ENCODE results near the gene STRN4. TPM values are rescaled to one million over a fixed set of nuclear protein-coding genes. Genes with fewer than 3 reads are reported as not detected.

STRN4 gene
- total RNA-seq, 1 experiment from 2014 or later = 151 TPM

GRCh38 chr19:46722421-46723022 is 23.7 kb downstream of the STRN4 start:
- Mint-ChIP-seq H3K4me3 (ENCODE audit: low read depth, unreplicated experiment) (no peak overlapping the region), H3K9me3 (ENCODE audit: low read depth, unreplicated experiment) (no peaks in the 10 kb centered on the region), H3K4me1 (ENCODE audit: low read depth, unreplicated experiment) (peaks cover 15% of the 10 kb centered on the region), H3K27ac (ENCODE audit: unreplicated experiment) (no peak overlapping the region), H3K36me3 (ENCODE audit: insufficient read depth, unreplicated experiment) (peaks cover 79% of the 10 kb centered on the region), H3K27me3 (ENCODE audit: unreplicated experiment) (no peaks in the 10 kb centered on the region)
- CTCF ChIA-PET = interaction anchor here (1.1 kb wide), 1 partner anchor 8 kb away, joined by 5 read pairs; no protein-coding TSS in a partner anchor
- TF ChIP-seq CTCF (IDR thresholded peaks at IDR 0.05; ENCODE audit: unreplicated experiment) = no peak
- DNase-seq = no peak
- BruUV-seq (replicated peaks) = no TSS peak
- intact Hi-C loops (cut with micrococcal nuclease; ENCODE audit: unreplicated experiment) = no loop called here

GRCh38 chr19:46722004-46722380 is 24.3 kb downstream of the STRN4 start:
- no peaks in the 10 kb centered on the region for H3K9me3 Mint-ChIP-seq (ENCODE audit: low read depth, unreplicated experiment)
- DNase-seq = no peak
- H3K4me3 Mint-ChIP-seq (ENCODE audit: low read depth, unreplicated experiment) = no peak overlapping the region
- intact Hi-C loops (cut with micrococcal nuclease; ENCODE audit: unreplicated experiment) = no loop called here
- H3K27ac Mint-ChIP-seq (ENCODE audit: unreplicated experiment) = no peak overlapping the region
- CTCF ChIA-PET = no interaction called here
- H3K4me1 Mint-ChIP-seq (ENCODE audit: low read depth, unreplicated experiment) = peaks cover 18% of the 10 kb centered on the region
- BruUV-seq (replicated peaks) = no TSS peak
- H3K36me3 Mint-ChIP-seq (ENCODE audit: insufficient read depth, unreplicated experiment) = peaks cover 79% of the 10 kb centered on the region
- TF ChIP-seq CTCF (IDR thresholded peaks at IDR 0.05; ENCODE audit: unreplicated experiment) = no peak
- no peaks in the 10 kb centered on the region for H3K27me3 Mint-ChIP-seq (ENCODE audit: unreplicated experiment)

- DNase-seq = no peak
- peak; percentile 37 for TF ChIP-seq CTCF (IDR thresholded peaks at IDR 0.05; ENCODE audit: unreplicated experiment)
- CTCF ChIA-PET = no interaction called here
- Mint-ChIP-seq H3K9me3 (ENCODE audit: low read depth, unreplicated experiment) (no peaks in the 10 kb centered on the region), H3K27me3 (ENCODE audit: unreplicated experiment) (no peaks in the 10 kb centered on the region), H3K4me3 (ENCODE audit: low read depth, unreplicated experiment) (no peak overlapping the region), H3K27ac (ENCODE audit: unreplicated experiment) (no peak overlapping the region), H3K36me3 (ENCODE audit: insufficient read depth, unreplicated experiment) (peaks cover 79% of the 10 kb centered on the region), H3K4me1 (ENCODE audit: low read depth, unreplicated experiment) (peaks cover 18% of the 10 kb centered on the region)
- intact Hi-C loops (cut with micrococcal nuclease; ENCODE audit: unreplicated experiment) = no loop called here
- BruUV-seq (replicated peaks) = no TSS peak
These were observed 24.8 kb downstream of the STRN4 start for GRCh38 chr19:46721269-46722003.

GRCh38 chr19:46720503-46721239 is 25.6 kb downstream of the STRN4 start:
- H3K4me1 Mint-ChIP-seq (ENCODE audit: low read depth, unreplicated experiment) = peaks cover 18% of the 10 kb centered on the region
- CTCF ChIA-PET = no interaction called here

More at GRCh38 chr19:46720503-46721239, 25.6 kb downstream of the STRN4 start:
- Mint-ChIP-seq H3K9me3 (ENCODE audit: low read depth, unreplicated experiment) (no peaks in the 10 kb centered on the region), H3K27ac (ENCODE audit: unreplicated experiment) (no peak overlapping the region), H3K27me3 (ENCODE audit: unreplicated experiment) (no peaks in the 10 kb centered on the region), H3K4me3 (ENCODE audit: low read depth, unreplicated experiment) (no peak overlapping the region), H3K36me3 (ENCODE audit: insufficient read depth, unreplicated experiment) (peaks cover 79% of the 10 kb centered on the region)
- intact Hi-C loops (cut with micrococcal nuclease; ENCODE audit: unreplicated experiment) = no loop called here
- BruUV-seq (replicated peaks) = no TSS peak
- no peak for DNase-seq
- no peak for TF ChIP-seq CTCF (IDR thresholded peaks at IDR 0.05; ENCODE audit: unreplicated experiment)
